Nucleus accumbens (tissue), 56 donors: ENCODE measurements around the gene CBLN4.

Source experiments
- DNase-seq, 56 donors: peaks; one replicate each; lab custom pipeline; 2025; lab: John Stamatoyannopoulos, UW

CBLN4 gene

DNA sequence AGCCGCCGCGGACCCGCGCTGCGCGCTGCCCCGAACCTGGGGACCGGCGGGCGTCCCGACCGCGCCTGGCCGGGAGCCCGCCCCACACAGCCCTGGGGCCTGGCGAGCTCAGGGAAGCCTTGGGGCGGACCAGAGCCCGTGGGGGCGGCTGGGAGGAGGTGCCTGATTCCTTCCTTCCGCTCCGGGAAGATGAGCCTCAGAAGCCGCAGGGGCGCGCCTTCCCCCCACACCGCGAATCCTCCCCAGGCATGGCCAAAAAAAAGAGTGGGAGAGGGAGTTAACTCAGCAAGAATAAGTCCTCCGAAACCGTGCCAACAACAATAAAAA, at the start of gene CBLN4:
TSS of gene CBLN4 (minus strand) at position 131 of the 327 bp plus-strand sequence. CDS start 1,348 bp downstream, outside the sequence.
- peak in 5 of 56 donors; percentile 4 to 49 (median 17) for DNase-seq

DNA sequence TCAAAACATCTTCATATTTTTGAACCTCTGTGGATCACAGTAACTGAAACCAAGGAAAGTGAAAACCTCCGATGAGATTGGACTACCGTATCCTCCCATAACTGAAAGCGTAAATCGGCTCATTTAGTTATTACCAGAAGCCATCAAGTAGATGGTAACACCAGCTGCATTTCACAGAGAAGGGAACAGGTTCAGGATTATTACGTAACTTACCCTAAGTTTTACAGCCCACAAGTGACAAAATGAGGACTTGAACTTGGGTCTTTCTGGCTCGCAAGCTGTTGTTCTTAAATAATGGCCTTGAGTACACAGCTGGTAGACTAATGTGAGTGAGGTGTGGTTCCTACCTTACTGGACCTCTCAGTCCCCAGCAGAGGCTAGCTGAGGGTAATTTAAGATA, 37.9 kb upstream of the CBLN4 start:
- no peak for DNase-seq

DNA sequence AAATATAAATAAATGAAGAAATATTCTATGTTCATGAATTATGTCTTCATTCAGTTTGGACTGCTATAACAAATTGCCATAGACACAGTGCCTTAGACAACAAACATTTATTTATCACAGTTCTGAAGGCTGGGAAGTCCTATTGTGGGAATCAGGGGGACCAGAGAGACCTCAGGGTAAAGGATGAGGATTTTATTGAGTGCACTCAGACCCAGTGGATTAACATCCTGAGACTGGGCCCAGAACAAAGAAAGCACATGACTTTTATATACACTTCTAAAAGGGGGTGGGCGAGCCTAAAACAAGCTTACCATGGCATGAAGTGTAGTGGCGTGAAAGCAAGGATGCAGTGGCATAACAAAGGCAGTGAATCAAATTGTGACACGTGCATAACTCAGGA, 26.9 kb upstream of the CBLN4 start:
- DNase-seq = no peak

DNA sequence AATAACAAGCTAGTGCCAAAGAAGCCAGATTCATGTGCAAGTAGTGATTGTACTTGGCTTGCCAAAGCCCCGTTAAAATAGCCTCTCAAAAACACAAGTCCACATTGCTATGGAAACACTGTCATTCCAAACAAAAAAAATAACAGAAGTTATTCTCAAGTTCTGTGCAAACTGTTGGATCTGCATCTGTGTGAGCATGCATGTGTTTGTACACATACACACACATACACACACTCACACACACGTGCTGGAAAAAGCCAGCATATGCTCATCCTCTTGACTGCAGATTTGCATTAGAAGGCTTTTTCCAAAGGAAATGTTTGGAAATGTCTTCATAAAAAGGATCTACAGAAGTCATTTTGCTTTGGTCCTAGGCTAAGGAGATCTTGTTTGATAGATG, 13.4 kb upstream of the CBLN4 start:
- no peak for DNase-seq

DNA sequence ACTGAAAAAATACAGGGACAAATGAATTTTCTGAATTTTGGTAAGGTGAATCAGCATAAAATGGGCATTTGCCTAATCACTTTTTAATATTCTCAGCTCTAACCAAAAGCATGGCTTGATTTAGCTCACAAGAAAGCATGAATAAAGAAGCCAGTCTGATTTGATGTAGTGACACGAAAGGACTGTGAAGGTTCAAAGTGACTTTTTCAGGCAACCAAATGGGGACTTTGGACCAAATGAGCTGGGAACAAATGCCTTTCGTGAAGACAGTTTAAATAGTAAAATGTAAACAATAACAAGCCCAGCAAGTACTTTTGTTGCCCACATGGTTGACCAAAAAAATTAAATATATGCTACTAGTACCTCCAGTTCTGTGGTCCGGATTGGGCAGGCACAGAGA, 12.9 kb upstream of the CBLN4 start:
- no peak for DNase-seq

DNA sequence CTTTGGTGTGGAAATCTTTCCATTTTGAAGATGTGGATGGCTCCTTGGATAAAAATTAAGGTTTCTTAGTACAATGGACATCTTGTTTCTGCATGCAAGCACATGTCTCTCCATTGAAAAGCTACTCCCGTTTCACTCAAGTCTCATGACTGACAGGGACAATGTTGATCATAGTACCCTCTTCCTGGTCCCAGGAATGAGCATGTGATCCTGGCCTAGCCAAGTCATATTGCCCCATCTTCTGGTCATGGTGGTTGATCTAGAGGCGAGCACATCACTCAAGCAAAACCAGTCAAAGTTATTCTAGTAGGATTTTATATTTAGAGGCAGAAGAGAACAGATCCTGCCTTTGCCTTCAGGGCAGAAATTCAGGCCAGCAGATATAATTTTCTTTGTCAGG, 12.2 kb upstream of the CBLN4 start:
- no peak for DNase-seq

DNA sequence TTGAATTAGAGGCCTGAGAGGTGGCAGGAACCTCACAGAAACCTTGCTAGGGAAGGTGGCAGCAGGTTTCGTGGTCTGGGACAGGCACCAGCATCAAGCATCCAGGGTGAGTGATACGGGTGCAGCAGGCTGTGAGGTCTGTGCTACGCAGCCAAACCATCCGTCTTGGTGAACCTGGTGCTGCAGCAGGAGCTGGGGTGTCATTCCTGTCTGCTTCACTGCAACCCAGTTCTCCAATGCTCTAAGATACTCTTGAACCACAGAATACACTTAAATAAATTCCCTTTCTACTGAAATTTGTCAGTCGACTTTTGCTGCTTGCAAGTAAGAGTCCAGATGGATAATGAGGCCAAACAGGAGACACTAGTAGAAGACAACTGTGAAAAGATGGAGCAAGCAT, 9.7 kb upstream of the CBLN4 start:
- DNase-seq = no peak

DNA sequence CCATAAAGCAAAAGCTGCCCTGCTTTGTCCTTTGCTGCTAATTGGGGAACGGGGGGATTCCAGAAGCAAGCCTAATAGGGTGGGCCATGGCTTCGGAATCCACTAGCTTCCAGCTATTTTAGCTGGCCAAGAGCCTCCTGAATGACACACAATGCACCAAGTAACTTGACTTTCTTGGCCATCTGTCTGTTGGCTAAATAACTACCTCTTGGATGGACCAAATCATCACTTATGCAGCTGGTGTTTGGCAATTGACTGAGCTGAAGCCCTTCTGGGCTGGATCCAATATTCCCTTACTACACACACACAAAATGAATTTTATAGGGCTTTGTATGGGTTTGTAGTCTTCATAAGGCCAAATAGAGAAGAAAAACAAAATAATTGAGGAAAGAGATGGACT, 8.8 kb upstream of the CBLN4 start:
- DNase-seq = no peak

DNA sequence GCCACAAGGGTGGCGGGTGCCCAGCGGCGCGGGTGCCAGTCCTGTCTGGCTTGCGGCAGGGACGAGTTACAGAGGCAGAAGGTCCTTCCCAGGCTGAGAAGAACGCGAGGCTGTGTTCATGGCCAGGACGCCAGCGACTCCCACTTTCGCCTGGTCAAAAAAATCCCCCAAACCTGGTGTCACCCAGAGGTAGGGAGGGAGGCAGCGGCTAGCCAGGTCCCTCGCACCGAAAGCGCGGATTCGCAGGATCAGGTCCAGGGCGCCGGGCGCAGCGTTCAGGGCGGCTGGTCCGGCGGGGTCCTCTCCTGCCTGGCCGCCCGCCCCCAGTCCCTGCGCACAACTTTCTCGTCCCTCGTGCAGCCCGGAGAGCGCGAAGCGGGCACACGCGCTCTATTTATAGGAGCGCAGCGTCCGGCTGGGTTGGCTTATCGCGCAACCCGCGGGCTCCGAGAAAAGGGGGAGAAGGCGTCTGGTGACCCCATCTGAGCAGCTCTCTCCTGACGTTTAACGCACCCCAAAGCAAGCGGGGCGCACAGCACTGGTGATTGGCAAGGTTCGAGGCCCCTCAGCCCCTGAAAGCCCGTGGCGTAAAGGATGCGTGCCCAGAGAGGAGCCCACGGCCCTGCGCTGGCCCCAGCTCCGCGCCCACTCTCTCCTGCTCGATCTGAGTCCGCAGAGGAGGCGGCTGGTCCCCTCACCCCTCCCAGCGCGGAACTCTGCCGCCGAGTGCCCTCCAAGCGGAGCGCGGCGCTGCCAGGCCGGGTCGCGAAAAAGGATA, 519 bp downstream of the CBLN4 start:
- no peak for DNase-seq

DNA sequence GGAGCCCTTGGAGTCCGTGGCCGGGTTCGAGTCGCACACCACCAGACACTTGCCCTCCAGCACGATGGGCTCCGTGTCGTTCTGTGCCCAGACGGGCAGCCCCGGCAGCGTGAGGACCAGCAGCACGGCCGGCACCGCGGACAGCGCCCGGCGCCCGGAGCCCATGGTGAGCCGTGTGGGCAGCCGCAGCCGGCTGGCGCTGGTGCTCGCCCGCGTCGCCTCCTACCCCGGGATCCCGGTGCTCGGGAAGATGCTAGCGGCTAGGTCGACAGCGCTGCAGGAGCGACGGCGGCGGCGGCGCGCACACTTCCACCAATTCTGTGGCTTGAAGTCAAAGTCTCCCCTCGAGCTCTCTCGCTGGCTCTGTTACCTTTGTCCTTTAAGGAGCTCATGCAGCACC, 1.3 kb downstream of the CBLN4 start:
- DNase-seq = peak in 3 of 56 donors; percentile 7 to 35 (median 18)

DNA sequence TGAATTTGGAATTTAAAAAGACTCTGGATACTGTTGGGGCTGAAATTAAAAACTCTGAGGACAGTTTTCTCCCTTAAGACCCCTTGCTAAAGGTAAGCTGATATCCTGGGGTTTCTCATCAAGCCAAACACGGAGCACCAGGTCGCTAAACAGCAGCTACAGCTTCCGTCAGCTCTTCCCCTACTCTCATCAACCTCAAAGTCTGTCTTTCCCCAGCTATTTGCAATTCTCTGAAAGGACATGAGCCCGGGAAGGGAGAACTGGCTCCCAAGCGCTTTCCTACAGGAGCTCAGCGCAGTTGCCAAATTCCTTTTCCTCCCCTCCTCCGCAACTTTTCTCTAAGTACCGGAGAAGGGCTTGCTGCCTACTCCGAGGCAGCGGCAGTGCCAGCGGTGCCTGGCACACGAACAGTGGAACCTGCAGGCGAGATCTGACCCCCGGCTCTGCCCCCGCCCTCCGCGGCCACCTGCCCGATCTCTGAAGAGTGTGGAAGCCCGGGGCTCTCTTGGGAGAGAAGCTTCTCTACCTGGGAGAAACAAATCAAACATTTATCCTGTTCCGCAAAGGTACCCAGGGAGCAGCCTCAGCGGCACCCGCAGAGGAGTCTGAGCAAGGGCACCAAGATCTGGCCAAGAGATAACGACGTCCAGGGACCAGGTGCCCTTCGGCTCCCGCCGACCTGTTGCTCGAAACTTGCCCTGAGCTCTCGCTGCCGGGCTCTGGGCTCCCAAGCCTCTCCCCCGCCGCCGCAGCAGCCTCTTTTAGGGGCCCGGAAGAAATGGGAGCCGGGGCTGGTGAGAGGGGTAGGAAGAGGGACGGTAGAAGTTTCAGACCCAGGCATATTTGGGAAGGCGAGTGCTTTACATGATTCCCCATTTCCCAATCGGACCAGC, 2.2 kb downstream of the CBLN4 start:
- DNase-seq = peak in 4 of 56 donors; percentile 16 to 27 (median 20)

DNA sequence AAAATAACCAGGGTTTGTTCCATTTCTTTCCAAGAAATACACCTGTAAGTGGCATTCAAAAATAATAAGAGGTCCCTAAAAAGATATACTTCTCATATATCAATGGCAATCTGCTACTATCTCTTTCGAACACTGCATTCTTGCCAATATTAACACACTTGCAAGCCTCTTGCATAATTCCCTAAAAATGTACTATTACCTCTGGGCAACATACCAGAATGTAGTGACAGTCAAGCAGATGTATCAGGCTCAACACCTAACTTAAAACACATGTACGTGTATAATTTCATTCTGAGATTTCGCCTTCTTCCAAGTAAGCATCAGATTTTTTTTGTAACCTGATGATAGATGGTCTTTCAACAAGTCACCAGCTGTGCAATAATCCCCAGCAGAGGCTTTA, 3.4 kb downstream of the CBLN4 start:
- DNase-seq = no peak

DNA sequence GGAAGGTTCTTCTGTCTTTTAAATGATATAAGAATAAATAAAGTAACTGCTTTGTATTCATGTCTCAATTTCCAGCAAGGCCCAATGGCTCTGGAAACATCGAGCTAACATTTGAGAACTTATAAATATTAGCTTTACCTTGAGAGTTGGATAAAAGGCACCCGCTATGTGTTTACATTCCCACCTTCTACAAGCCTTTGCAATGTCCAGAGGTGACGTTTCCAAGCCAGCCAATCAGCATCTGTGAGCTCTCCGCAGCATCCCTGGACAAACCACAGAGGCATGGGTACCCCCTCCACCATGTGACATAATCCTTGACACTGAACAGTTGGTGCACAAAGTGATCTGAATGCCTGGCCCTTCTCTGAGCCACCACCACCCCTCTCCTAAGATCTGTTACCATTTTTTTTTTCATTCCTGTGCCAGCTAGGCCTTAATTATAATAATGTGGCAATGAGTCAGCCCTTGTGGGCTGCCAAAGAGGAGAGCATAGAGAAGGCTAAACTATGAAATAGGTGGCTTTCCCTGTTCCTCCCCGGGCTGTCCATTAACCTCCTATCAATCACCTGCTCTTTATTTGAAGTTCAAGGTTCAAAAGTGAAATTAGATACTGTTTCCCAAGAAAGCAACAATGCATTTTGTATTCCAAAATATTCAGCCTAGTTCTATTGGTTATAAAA, 4.1 kb downstream of the CBLN4 start:
- DNase-seq = no peak

DNA sequence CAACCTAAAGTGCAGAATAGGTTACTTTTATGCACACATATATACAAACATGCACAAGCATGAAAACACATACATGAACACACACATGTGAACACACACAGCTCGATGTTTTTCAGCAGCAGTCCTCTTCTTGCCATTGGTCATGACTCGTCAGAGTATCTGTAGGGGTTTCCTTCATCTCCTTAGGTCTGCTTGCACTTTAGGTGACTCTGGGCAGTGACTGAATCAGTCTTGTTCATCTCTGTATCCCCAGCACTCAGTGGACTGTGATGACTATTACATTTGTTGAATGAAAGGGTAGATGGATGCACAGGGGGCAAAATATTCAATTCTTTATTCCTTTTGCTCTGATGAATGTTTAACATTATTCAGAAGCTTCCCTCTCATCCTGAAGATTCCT, 26.8 kb downstream of the CBLN4 start:
- no peak for DNase-seq

DNA sequence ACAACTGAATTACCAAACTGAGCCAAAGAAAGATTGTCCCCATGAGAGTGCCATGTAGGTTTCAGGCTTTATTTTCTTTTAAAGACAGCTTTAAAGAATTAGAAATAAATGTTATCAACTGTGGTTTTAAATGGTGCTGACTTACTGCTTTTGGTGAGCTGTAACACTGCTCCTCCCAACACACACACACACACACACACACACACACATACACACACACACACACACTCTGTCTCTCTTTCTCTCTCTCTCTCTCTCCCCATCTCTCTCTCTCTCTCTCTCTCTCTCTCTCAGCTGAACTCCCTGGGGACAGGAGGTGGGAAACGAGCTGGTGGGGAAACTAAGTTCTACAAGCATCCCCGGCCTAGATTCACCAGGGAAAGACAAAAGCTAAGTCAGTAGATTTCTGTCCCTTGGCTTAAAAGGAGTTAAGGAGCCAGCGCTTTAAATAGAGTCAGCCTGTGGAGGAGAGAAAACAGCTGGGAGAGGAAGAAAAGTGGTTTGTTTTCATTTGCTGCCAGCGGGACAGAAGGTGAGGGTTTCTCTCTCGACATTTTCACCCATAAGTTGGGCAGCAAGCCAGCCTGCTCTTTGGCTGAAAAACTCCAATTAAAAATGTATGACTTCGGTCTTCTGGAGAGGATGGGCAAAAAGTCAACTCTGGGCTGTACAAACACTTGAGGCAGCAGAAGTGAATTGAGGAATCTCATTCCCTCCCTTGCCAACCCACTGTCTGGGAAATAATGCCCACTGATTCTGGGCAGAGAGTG, 27.4 kb downstream of the CBLN4 start:
- no peak for DNase-seq

DNA sequence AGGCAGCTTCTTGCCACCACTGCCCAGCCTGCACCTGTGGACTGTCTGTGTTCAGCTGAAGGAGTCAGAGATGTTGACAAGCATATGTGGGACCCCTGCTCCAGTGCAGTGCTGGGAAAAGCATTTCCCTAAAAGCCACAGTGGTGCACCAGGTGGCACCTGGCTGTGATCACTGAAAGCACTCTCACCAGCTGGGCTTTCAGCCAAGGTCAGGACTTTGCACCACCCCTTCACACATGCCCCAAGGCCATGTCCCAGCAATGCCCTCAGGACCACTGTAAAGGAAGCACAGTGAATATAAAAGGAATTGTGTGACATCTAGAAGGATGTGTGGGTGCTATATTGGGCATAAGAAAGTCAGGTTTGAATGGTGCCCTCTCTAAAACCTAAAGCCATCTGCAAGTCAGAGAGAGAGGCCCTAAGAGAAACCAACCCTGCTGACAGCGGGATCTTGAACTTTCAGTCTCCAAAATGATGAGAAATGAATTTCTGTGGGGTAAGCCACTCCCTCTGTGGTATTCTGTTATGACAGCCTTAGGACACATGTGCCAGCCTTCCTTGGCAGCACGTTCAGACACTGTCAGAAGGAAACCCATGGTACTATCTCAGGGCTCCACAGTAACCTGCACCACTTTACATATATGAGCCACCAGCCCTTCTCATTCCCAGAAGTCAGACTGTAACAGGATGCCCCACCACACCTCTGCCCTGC, 30.7 kb downstream of the CBLN4 start:
- no peak for DNase-seq

DNA sequence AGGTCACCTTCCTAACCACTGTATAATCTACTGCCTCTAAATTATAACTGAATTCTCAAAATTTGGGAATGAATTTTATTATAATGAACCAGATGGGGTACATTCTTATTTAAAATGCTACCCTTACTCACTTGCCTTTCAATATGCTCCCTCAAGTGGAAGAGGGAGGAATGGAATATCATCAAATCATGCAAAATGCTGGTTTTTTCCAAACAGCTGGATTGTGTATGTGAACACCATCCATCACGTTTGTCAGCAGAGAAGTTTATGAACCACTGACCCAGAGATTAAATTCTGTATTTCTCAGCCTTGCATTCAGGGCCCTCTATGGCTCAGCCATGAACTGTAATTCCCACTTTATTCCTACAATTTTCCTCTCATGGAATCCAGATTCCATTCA, 40.5 kb downstream of the CBLN4 start:
- DNase-seq = no peak

DNA sequence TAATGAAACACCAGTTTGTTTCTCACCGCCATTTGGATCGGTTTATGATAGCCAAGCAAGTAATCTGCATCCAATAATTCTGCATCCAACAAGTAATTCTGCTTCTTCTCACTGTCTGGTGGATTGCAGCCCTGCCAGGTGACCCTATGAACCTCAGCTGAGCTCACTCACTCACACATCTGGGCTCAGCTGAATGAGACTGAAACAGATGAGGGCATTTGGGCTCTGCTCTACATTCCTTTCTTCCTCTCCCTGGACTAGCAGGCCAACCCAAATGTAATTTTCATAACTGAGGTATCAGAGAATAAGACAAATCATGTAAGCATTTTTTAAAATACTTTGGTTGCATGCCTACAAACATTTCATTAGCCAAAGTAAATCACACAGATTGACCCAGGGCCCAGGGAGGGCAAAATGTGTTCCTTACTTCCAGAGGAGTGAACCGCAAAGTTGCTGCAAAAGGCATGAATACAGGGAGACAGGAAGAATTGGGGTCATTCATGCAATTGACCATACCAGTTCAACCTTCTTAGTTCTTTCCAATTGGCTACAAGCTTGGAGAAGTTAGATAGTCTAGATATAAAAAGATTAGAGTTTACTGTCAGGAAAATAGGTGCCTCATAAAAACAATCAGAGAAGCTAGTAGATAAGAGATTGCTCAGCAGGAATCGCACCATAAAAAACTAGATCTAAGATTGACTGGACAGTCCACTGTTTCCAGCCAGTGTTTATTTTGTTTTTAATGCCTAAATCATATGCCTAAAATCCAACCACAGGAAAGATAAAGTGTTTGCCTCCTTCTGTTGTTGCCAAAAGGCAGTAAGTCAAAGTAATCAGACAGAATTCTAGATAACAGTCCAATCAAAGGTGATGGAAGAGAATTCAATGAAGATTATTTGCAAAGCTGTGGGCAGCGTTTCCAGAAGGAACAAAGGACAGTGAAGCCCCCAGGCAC, 43.7 kb downstream of the CBLN4 start:
- no peak for DNase-seq

DNA sequence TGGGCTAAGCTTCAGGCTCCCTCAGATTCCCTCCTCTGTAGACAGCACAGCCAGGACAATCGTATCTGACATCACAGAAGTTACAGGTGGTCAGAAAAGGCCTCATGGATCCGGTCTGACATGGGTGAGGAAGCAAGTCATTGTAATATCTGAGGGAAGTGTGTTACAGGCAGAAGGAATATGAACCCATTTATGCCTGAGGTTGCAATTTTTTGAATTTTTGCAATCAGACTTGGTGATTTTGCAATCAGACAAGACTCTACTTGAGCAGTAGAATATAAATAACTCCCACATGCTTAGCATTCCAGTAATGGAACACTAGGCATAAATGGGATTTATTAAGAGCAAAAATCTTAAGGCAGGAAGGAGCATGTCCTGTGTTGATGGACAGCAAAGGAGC, 52.1 kb downstream of the CBLN4 start:
- DNase-seq = no peak
